GM19099 (cell line): ENCODE results near the gene NUP58.

Experiments
- POLR2A ChIP-seq: IDR thresholded peaks from 3 replicates; pipeline ENCODE4 v1.6.1; 2011; ENCODE audit warnings: low read depth; ENCODE audit not compliant: insufficient read length; ENCODE audit errors: extremely low read depth

Gene NUP58

GRCh38 chr13:25351404-25351803 is 50.0 kb downstream of the NUP58 start:
- no peak for TF ChIP-seq POLR2A

- TF ChIP-seq POLR2A: no peak
Observed at GRCh38 chr13:25352230-25352629, 50.8 kb downstream of the NUP58 start.

- TF ChIP-seq POLR2A: no peak
Observed at GRCh38 chr13:25352806-25353205, 51.4 kb downstream of the NUP58 start.

- TF ChIP-seq POLR2A: no peak
Observed at GRCh38 chr13:25353344-25353743, 51.9 kb downstream of the NUP58 start.

GRCh38 chr13:25354377-25354776 is 53.0 kb downstream of the NUP58 start:
- TF ChIP-seq POLR2A: no peak

GRCh38 chr13:25365720-25366235 is 64.4 kb downstream of the NUP58 start:
- TF ChIP-seq POLR2A: no peak

GRCh38 chr13:25371158-25371874 is 69.9 kb downstream of the NUP58 start:
- no peak for TF ChIP-seq POLR2A

GRCh38 chr13:25371875-25372283 is 70.5 kb downstream of the NUP58 start, which contains the start of gene ATP8A2:
ATP8A2 (plus strand) TSS chr13:25371974; CDS start chr13:25372213, 239 bp downstream.
- no peak for TF ChIP-seq POLR2A

GRCh38 chr13:25372284-25373081 is 71.1 kb downstream of the NUP58 start:
- TF ChIP-seq POLR2A: no peak

GRCh38 chr13:25375727-25376358 is 74.4 kb downstream of the NUP58 start:
- no peak for TF ChIP-seq POLR2A

GRCh38 chr13:25377244-25377962 is 76.0 kb downstream of the NUP58 start:
- no peak for TF ChIP-seq POLR2A

- no peak for TF ChIP-seq POLR2A
Observed at GRCh38 chr13:25378528-25378927, 77.1 kb downstream of the NUP58 start.

GRCh38 chr13:25379011-25379410 is 77.6 kb downstream of the NUP58 start:
- TF ChIP-seq POLR2A: no peak

GRCh38 chr13:25380082-25380481 is 78.7 kb downstream of the NUP58 start:
- no peak for TF ChIP-seq POLR2A
